HG03575 (cell line): Measurements from ENCODE around the gene NHLRC4.

ENCODE experiments used
- ATAC-seq: cut with Tn5 transposase; IDR thresholded peaks from one replicate; pipeline ENCODE4 v1.9.1; 2021; ENCODE audit not compliant: unreplicated experiment, insufficient number of reproducible peaks, low FRiP score; ENCODE audit errors: extremely low read depth

Gene NHLRC4

DNA sequence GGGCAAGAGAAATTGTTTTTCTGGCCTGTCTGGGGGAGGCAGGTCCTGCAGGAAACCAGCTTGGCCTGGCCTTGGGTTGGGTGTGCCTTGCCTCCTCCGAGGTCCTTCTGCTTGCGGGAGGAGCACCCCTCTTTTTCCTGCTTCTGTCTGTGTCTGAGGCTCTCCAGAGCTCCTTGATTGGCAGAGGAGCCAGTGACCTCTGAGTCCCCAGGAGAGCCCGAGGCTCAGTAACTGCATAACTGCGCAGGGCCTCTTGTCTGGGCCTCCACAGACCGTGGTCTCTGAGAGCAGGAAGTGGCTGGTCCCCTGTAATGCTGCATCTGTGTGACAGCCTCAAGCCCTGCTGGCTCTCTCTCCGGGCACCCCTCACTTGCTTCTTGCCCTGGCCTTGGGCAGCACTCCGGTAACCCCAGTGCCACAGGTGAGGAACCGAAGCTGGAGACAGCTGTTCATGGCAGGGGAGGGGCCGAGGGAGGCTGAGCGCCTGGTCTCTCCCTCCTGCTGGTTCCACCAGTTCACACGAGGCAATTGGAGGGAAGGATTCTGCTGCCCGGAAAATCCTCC lies 37.7 kb upstream of the NHLRC4 start:
- ATAC-seq: no peak

- ATAC-seq: no peak
Measured at GRCh38 chr16:530111-530817, 36.5 kb upstream of the NHLRC4 start.

DNA sequence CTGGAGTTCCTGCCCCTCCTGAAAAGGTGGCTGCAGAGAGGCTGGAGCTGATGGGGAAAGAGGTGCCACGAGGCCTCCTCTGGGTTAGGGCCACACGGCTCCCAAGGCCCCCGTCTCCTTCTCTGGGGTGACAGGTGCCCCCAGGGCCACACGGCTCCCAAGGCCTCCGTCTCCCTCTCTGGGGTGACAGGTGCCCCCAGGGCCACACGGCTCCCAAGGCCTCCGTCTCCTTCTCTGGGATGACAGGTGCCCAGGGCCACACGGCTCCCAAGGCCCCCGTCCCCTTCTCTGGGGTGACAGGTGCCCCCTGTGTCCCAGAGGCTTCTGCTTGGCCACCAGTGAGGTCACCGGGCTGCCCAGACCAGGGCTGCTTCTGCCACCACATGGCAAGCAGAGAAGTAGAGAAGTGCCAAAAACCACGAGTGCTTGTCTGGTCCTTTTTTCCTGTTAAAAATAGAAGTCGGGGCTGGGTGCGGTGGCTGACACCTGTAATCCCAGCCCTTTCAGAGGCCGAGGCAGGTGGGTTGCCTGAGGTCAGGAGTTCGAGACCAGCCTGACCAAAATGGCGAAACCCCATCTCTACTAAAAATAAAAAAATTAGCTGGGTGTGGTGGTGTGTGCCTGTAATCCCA lies 35.2 kb upstream of the NHLRC4 start:
- no peak for ATAC-seq

- no peak for ATAC-seq
Measured at GRCh38 chr16:533391-534123, 33.2 kb upstream of the NHLRC4 start.

GRCh38 chr16:534135-534534 lies 32.7 kb upstream of the NHLRC4 start:
- no peak for ATAC-seq

- ATAC-seq: no peak
Measured at GRCh38 chr16:534856-535445, 31.9 kb upstream of the NHLRC4 start.

DNA sequence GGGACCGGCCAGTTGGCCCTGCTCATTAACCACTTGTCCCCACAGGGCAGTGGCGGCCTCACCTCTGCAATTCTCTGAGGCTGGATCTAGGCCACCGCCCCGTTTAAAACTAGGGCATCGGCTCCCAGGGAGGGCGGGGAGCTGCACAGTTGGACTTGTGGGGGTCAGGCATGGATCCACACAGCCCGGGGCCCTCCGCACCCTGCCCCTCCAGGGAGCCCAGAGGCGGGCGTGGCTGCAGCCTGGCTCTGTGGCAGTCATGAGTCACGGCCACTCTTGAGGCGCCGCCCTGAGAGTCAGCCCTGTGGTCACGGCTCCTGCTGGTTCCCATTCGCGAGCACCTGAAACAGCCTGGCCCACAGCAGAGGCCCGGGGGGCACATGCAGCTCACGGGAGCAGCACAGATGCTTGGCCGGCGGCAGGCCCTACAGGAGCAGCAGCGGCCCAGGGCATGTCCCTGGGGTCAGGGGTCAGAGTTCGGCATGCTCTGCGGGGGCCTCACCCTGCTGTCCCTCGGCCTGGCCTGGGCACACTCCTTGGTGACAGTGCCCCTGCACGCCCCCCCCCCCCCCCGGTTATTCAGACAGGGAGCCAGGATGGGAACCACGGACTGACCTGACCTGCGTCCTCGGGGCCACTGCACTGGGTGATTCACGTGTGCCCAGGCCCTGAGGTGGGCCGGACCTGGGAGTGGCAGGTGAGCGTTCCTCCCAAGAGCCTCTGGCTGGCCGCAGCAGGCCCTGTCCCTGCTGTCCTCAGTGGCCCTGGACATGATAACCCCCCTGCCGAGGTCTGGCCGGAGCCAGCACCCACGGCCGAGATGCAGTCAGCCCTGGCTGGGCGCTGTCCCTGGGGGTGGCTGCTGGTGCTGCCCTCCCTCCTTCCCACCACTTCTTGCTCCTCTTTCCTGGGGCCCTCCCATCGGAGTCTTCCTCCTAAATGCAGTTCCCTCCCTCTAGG lies 31.1 kb upstream of the NHLRC4 start:
- no peak for ATAC-seq

DNA sequence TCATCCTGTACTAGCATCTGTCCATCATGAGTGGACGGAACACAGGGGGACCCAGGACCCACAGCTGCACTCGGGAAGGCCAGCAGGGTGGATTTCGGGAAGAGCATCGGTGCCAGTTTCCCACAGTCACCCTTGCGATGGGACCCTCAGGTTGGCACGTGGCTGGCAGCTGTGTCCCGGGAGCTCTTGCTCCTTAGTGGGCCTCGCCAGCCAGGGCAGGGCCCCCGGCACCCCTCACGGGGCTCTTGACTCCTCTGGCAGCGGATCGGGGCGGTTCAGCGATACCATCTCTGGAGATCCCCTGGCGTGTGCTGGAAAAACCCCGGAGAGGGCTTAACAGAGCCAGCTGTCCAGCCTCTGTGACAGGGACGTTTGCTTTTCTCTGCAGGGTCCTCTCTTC lies 30.1 kb upstream of the NHLRC4 start:
- ATAC-seq: no peak

GRCh38 chr16:537415-538335 lies 29.1 kb upstream of the NHLRC4 start:
- ATAC-seq: no peak

- no peak for ATAC-seq
Measured at GRCh38 chr16:539901-540530, 26.8 kb upstream of the NHLRC4 start.

DNA sequence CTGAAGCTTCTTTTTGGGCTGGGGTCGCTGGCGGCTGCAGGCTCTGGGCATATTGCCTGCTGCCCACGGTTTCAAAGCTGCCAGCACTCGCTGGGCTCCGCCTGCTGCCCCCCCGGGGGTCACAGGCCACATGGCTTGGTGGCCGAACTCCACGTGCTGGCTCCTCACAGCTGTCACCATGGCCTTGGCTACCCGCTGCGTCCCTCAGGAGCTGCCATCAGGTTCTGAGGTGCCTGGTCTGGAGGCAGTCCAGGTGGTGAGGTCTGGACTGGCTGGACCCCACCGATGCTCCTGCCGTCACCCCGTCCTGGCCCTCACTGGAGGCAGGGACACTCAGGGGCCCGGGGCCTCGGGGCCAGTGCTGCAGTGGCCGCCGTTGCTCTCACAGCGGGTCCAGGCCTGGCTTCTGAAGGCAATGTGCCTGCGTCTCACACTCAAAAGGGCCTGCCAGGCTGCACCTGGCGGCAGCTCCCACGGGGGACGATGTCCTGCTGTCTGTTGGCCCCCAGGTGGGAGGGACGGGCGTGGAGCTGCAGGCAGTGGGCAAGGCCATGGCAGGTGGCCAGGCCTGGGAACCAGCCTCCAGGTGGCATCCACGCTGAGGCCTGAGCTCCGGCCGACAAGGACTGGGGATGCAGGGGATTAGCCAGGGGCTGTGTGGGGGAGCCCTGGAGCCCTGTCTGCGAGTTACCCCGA lies 26.0 kb upstream of the NHLRC4 start:
- ATAC-seq: no peak

DNA sequence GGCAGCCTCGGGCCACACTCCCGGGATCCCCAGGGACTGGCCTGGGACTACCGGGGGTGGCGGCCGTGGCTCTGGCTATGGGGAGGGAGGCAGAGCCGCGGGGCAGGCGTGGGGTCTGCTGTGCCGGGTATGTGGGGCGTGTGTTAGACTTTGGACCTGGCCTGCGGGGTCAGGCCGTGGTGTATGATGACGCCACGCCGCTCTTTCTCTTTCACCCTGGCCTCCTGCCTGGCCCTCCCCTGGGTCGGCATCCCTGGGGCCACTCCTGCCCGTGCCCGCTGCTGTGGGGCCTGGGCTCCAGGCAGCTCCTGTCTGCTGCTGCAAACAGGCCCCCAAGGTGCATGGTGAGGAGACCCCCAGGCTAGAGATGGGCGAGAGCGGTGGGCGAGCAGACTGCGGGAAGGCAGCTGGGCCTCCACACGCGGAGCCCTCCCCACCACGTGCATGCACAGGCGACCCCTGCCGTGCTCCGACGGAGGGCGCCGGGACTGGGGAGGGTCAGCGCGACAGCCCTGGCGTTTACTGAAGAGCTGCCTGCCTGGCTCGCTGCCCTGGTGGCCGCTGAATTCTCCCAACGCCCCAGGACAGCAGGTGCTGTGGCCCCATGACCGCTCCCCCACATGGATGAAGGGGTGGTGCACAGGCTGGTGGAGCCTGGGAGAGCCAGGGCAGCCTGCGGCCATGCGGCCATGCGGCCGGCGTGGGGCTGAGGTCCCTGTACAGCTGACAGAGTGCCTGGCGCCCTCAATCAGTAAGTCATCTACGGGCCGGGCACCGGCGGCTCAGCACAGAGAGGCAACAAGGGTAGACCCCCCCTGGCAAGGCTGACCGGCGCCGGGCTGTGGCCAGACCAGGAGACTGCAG lies 23.3 kb upstream of the NHLRC4 start:
- ATAC-seq: no peak

GRCh38 chr16:544517-544916 lies 22.3 kb upstream of the NHLRC4 start:
- ATAC-seq: no peak

DNA sequence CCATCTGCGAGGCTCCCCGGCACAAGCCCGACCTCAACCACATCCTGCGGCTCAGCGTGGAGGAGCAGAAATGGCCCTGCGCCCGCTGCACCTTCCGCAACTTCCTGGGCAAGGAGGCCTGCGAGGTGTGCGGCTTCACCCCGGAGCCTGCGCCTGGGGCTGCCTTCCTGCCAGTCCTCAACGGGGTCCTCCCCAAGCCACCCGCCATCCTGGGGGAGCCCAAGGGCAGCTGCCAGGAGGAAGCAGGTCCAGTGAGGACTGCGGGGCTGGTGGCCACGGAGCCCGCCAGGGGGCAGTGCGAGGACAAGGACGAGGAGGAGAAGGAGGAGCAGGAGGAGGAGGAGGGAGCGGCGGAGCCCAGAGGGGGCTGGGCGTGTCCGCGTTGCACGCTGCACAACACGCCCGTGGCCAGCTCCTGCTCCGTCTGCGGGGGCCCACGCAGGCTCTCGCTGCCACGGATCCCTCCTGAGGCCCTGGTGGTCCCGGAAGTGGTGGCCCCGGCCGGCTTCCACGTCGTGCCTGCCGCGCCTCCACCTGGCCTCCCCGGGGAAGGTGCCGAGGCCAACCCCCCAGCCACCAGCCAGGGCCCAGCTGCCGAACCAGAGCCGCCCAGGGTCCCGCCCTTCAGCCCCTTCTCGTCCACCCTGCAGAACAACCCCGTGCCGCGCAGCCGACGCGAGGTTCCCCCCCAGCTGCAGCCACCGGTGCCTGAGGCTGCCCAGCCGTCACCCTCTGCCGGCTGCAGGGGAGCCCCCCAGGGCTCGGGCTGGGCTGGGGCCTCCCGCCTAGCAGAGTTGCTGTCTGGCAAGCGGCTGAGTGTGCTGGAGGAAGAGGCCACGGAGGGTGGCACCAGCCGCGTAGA lies 19.7 kb upstream of the NHLRC4 start:
- ATAC-seq: no peak

GRCh38 chr16:548586-548985 lies 18.2 kb upstream of the NHLRC4 start:
- ATAC-seq: no peak
